ENCODE results near the gene DMBX1.

Gene DMBX1

DNA sequence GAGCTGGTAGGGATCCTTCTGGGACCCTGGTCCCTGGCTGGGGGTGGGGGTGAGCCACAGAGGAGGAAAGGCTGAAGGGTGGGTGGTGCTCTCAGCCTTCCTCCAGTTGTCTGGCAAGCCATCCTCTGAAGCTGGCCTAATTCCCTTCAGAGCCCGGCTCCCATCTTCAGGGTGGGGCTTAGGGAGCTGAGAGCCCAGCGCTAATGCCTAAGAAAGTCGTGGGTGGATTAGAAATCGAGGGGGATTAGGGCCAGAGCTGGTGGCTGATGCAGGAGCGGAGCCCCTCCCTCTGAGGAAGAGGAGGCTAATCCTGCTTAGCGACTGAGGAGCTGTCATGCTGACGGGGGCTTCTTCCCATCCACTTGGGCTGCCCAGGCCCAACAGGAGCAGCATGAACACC, 30.8 kb upstream of the DMBX1 start:
- FAIRE-seq (no peak), DNase-seq (ENCODE audit: insufficient read length, low spot score) (no peak)

DNA sequence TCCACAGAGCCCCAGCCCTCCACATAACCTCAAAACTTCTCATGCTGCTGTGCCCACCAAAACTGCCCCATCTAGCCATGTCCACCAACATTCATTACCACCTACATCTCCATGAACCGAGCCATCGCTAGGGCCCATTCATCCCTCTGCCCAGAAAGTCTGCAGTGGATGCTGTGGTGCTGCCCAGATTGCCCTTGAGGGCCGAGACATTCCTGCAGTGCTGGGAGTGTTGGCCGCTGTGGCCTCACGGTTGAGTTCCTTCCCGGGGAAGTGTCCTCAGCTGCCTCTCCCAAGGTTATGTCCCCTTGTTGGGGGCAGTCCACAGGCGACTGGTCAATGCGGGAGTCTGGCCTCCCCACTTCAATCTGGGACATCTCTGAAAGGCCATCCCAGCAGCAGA, 30.3 kb upstream of the DMBX1 start:
- no peak for DNase-seq (ENCODE audit: insufficient read length, low spot score)
- FAIRE-seq = no peak

- no peak for FAIRE-seq
These were observed 28.4 kb upstream of the DMBX1 start for GRCh38 chr1:46461017-46461808.

DNA sequence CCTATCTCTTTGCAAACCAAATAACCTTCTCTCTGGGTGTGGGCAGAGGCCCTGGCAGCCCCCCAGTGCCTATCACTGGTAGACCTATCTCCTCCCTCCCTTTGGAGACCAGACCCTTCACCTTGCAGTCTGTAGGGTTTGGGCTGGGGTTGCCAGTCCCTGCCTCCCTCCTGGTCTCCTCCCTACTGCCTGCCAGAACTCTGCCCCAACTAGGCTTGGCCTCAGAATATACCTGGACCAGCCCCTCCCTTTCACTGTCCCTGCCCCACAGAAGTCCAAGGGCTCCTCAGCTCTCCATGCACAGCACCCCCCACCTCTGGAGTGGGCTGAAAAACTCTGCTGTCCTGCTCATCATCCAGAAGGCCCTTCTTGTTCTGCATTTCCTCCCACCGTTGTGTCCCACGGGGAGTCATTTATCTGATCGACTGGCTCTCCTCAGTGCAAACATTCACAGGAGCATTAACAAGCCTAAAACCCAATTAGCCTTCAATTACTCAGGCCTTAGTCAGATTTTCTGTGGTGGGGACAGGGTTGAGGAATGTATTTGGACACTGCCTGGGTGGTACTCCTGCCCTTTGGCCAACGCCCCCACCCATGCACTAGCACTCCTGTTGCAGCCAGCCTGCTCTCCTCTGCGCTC, 27.7 kb upstream of the DMBX1 start:
- DNase-seq (ENCODE audit: insufficient read length, low spot score) (no peak), FAIRE-seq (no peak)

More at GRCh38 chr1:46461017-46461808, 28.4 kb upstream of the DMBX1 start:
- no peak for DNase-seq (ENCODE audit: insufficient read length, low spot score)

GRCh38 chr1:46464013-46464548, 25.6 kb upstream of the DMBX1 start:
- FAIRE-seq (no peak), DNase-seq (ENCODE audit: insufficient read length, low spot score) (no peak)

GRCh38 chr1:46464915-46465314, 24.7 kb upstream of the DMBX1 start:
- DNase-seq (ENCODE audit: insufficient read length, low spot score) = no peak
- no peak for FAIRE-seq

DNA sequence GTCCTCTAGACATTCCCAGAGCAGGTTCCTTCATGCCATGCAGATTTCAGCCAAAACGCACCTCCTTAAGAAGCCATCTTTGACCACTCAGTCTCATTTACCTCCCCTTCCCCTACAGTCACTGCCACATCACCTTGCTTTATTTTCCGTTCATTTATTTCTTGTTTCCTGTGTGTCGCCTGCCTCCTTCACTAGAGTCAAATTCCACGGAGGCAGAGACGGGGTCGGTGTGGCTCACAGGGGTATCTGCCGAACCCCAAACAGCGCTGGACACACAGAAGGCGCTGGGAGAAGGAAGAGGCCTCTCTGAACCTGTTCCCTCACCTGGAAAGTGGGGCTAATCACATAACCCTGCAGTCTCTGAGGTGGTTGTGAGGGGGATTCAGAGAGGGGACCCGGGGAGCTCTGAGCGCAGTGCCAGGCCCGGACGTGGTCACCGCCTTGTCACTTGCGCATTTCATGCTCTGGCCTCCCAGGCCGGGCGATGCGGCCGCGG, 23.6 kb upstream of the DMBX1 start:
- no peak for DNase-seq (ENCODE audit: insufficient read length, low spot score)
- no peak for FAIRE-seq

- FAIRE-seq (no peak), DNase-seq (ENCODE audit: insufficient read length, low spot score) (no peak)
These were observed 23.0 kb upstream of the DMBX1 start for GRCh38 chr1:46466477-46467182.

- no peak for FAIRE-seq
These were observed 22.5 kb upstream of the DMBX1 start for GRCh38 chr1:46467183-46467504.

GRCh38 chr1:46469881-46470280, 19.8 kb upstream of the DMBX1 start:
- DNase-seq (ENCODE audit: insufficient read length, low spot score) (no peak), FAIRE-seq (no peak)

More at GRCh38 chr1:46467183-46467504, 22.5 kb upstream of the DMBX1 start:
- DNase-seq (ENCODE audit: insufficient read length, low spot score) = no peak

DNA sequence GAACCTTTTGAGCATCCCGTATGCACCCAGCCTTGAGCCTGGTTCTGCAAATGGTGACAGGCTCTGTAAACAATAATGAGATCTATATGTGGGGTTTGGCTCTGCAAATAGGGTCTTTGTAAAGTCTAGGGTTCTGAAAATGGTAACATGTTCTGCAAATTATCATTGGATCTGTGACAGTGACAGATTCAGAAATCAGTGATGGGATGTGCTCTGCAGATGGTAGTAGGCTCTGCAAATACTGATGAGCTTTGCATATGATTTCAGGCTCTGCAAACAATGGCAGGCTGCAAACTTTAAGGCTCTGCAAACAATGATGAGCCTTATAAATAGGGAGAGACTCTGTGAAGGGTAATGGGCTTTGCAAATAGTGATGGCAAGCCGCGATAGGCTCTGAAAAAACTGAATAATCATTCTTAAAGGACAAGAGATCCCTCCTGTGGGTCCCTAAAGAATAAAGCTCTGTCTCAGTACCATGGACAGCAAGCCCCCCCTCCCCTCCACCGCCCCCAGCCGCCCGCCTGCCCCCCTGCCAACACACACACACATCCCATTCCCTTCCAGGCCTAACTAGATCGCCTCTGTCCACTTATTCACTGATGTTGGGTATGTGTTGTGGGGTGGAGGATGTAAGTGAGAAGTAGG, 17.7 kb upstream of the DMBX1 start:
- no peak for DNase-seq (ENCODE audit: insufficient read length, low spot score)
- FAIRE-seq = no peak

DNA sequence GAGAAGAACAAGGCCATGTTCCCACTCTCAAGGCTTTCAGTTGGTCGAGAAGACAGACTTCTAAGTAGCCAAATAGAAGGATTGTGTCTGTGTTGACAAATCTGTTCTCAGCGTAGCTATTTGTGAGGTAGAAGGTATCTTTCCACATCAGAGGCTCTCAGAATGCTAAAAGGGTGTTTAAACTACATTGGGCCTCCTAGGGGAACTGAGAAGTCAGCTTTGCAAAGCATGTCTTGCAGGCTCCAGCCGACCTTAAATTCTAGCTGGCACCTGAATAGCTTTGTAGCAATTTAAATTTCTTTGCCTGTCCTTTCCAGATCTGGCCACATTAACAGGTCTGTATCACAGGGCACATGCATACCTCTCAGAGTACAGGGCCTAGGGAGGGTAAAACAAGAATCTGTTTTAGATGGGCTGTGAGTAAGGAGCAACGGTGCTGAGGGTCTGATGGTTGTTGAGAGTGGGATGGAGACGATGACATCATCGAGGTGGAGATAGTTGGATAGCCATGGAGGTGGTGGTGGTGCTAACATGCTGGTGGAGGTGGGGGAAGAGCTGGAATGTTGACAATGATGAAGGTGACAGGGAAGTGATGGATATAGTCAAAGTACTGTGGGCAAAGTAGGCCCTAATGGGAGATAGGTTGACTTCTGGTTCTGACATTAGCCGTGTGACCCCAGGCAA, 17.0 kb upstream of the DMBX1 start:
- FAIRE-seq (no peak), DNase-seq (ENCODE audit: insufficient read length, low spot score) (no peak)

GRCh38 chr1:46473991-46474390, 15.6 kb upstream of the DMBX1 start:
- FAIRE-seq = no peak
- no peak for DNase-seq (ENCODE audit: insufficient read length, low spot score)

DNA sequence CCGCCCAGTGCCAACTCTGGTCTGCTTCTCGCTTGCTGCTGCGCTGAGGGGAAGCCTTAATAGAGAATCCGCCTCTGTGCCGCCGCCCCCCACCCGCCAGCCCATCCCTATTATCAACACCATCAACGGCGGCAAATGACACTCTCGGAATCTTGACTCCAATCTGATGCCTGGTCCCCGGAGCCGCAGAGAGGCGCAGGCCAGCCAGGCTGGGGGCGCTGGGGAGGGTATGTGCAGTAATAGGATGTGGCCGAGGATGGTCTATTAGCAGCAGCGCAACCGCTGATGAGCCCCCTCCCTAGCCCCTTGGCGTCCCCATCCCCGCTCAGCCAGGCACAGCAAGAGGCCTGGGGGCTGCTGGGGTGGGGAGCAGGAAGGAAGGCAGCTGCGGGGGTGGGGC, 15.1 kb upstream of the DMBX1 start:
- FAIRE-seq (no peak), DNase-seq (ENCODE audit: insufficient read length, low spot score) (no peak)

DNA sequence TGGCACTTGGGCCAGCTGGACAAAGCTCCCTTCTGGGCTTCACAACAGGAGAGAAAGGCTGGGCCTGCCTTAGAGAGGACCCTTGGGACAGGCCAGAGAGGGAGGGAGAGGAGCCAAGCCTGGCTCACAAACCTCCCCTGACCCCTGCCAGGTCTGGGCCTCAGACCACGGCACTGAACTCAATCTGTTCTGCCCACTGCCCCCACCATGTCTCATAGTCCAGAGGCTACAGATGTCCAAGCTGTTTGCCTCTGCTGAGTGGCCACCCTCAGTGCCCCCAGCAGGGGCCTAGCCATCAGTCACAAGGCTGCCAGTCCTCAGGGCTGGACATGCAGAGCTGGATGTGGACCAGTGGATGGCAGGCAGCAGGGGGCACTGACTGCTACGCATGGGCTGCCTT, 13.0 kb upstream of the DMBX1 start:
- FAIRE-seq = no peak

DNA sequence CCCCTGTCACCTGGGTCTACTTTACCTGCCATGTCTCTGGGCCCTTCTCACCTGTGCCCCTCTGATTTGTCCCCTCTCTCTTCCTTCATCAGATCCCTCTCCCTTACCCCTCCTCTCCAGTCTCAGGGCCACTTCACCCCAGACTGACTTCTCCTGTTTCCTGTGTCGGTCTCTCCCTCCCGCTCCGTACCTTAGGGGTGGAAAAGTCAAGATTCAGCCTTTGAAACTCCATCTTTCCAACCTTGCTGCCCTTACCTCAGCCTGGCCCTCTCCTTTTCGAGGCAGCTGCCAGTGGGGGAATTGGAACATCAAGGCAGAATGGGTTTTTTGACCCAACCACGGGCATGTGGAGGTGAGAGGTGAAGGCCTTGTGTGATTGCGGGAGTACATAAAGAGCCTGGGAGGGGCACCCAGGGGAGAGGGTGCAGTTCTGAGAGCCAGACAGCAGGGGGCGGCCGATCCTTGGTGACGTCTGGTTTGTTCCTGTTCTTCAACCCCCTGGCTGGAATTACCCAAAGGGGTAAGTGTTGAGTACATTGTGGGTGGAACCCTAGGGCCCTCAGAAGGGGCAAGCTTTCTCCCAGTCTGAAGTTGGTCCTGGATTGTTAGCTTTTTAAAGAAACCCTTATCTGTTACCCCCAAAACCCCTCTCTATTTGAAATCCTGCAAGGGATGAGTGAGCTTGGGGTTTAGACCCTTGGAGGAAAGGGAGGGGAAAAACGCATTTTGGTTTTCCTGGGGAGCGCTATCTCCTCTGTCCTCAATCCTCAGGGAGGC, 12.3 kb upstream of the DMBX1 start:
- FAIRE-seq (peak; percentile 84), DNase-seq (ENCODE audit: insufficient read length, low spot score) (peak; percentile 91)

More for the DNA sequence above, 13.0 kb upstream of the DMBX1 start:
- no peak for DNase-seq (ENCODE audit: insufficient read length, low spot score)

DNA sequence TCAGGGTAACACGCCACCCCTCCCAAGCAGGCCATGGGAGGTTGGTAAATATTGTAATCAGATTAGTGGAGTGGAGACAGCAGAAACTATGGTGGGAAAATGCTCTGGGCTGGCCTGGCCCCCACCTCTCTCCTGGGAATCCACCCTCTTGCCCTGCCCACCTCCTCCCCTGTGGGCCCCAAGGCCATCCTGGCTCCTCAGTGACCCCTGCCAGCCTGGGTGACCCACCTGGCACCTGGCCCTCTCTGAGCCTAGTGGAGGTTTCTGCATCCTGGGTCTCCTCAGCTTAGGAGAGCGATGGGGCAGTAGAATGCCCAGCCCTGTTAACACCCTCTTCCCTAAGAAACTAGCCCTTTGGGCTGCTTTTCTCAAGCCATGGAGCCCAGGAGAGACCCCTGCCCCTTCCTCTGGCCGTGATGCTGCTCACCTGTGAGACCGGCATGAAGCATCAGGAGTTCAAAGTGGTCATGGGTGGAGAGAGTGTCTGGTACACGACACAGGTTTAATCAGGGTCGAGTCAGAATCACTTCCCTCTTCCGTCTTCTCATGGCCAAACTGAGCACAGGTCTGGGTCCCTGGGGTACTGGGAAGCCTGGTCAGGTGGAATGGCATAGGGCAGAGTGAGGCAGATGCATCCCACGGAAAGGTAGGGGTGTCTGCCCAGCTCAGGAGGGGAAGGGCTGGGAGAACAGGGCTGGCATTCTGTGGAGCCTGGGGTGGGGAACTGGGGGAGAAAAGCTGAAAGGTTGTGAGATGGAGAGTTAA, 10.7 kb upstream of the DMBX1 start:
- FAIRE-seq (no peak), DNase-seq (ENCODE audit: insufficient read length, low spot score) (no peak)

DNA sequence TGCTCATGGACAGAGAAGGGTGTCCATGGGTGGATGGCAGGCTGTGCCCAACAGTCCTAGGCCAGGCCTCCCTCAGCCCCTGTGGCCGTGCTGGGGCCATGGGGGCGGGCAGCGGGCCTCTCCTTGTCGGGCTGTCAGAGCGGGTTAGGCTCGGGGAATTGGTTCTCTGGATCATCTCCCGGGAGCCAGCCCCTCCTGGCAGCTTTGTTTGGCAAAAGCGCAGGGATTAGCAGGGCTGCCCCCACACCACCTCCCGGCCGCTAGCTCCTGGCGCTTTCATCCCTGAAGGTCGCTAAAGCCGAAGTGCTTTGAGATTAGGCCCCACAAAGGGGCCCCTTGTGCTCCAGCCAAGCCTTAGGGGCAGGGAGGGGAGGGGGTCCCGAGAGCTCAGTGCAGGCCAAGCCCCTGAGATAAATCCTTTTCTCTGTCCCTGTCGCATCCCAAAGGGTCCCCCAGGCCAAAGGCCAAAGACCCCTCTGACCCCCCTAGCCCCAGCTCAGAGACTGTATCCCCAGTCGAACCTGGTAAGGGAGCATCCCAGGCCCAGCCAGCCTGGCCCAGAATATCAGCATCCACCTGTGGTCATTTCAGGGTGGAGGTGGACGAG, 9.8 kb upstream of the DMBX1 start:
- FAIRE-seq (no peak), DNase-seq (ENCODE audit: insufficient read length, low spot score) (no peak)

Measured in GM19239 (cell line).